SH-SY5Y (cell line): ENCODE data around the gene HTR2B.

Source experiments
- GATA2 ChIP-seq: IDR thresholded peaks from 2 replicates; pipeline ENCODE4 v1.6.1; 2011; ENCODE audit warnings: mild to moderate bottlenecking, low read depth, low read length
- GATA3 ChIP-seq: IDR thresholded peaks from 2 replicates; pipeline ENCODE4 v1.6.1; 2011; ENCODE audit warnings: low read depth, mild to moderate bottlenecking, low read length, moderate library complexity

GRCh38 chr2:231063347-231063746 lies 61.5 kb downstream of the HTR2B start:
- TF ChIP-seq GATA3, result no peak
- no peak for TF ChIP-seq GATA2
